Measurements from ENCODE around the gene MACROD2.

DNA sequence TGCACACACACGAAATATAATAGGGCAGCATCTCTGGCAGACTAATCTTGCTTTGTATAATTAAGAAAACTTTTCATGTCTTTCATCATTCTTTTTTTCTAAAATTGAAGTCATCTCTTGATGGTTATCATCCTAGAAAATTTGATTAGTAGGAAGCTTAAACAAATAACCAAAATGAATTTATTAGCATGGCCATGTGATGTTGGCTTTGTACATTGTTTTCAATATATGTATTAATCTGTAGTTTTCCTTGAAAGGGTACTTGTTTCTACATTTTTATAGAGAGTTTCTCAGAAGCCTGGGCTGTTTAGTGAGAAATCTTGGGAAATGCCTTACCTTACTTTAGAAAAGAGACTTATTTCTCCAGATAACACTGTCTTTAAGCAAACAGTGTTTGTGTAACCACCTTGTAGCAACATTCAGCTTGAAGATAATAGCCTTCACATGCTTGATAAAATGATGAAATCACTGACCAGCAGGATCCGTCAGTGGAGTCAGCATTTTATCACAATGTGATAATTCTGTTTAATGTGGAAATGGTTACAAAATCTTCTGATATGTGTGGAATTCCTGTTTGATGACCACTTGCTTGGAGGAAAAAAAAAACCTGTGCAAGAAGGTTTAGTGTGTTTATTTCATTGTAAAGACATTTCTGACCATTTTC lies 147.8 kb downstream of the MACROD2 start:
- TF ChIP-seq, protein P1, sequence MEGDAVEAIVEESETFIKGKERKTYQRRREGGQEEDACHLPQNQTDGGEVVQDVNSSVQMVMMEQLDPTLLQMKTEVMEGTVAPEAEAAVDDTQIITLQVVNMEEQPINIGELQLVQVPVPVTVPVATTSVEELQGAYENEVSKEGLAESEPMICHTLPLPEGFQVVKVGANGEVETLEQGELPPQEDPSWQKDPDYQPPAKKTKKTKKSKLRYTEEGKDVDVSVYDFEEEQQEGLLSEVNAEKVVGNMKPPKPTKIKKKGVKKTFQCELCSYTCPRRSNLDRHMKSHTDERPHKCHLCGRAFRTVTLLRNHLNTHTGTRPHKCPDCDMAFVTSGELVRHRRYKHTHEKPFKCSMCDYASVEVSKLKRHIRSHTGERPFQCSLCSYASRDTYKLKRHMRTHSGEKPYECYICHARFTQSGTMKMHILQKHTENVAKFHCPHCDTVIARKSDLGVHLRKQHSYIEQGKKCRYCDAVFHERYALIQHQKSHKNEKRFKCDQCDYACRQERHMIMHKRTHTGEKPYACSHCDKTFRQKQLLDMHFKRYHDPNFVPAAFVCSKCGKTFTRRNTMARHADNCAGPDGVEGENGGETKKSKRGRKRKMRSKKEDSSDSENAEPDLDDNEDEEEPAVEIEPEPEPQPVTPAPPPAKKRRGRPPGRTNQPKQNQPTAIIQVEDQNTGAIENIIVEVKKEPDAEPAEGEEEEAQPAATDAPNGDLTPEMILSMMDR (IDR thresholded peaks at IDR 0.05): no peak
- TF ChIP-seq POLR2A (IDR thresholded peaks at IDR 0.05): no peak

Measured in uterus (tissue), 2 donors.